Thyroid gland (tissue), 4 donors: ENCODE data around the gene CRYBG3.

Source experiments
- CTCF ChIP-seq, 6 experiments: fragments of 200-600 bp in 3 of 6; fragments of 450-650 bp in 3 of 6; sonication (generic) in 3 of 6; IDR thresholded peaks; one replicate each; pipeline ENCODE4 v1.5.1; 2016 to 2019; ENCODE audit warnings: antibody characterized with exemption in 6 of 6, mild to moderate bottlenecking in 2 of 6, inconsistent platforms in 1 of 6, moderate library complexity in 1 of 6
- POLR2A ChIP-seq, 2 donors: fragments of 450-650 bp; IDR thresholded peaks; one replicate each; pipeline ENCODE4 v1.6.1; 2017; ENCODE audit warnings: antibody characterized with exemption in 2 of 2, mild to moderate bottlenecking in 2 of 2, moderate library complexity in 1 of 2

- TF ChIP-seq CTCF (IDR thresholded peaks at IDR 0.05) (no peak), POLR2A (IDR thresholded peaks at IDR 0.05) (no peak)
Observed at GRCh38 chr3:97987306-97987705, 165.5 kb downstream of the CRYBG3 start.
